ENCODE data around the gene KRTCAP3.

KRTCAP3 gene

DNA sequence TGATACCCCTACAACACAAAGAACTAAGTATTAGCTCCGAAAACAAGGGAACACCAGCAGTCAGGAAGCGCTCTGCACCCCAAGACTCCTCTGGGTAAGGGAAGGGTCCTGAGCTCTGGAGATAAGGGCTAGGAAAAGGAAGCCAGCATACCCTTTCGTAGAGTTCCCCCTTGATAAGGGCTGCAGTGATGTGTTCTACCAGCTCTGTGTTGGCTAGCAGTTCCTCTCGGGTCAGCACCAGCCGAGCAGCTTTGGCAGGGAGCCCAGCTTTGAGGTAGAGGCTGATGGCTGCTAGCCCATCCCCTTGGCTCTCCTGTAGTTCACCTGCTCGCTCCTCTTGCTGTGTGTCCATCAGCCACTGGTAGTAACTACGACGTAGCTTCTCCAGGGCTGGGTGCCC is 18.9 kb downstream of the KRTCAP3 start:
- TF ChIP-seq, protein P1, sequence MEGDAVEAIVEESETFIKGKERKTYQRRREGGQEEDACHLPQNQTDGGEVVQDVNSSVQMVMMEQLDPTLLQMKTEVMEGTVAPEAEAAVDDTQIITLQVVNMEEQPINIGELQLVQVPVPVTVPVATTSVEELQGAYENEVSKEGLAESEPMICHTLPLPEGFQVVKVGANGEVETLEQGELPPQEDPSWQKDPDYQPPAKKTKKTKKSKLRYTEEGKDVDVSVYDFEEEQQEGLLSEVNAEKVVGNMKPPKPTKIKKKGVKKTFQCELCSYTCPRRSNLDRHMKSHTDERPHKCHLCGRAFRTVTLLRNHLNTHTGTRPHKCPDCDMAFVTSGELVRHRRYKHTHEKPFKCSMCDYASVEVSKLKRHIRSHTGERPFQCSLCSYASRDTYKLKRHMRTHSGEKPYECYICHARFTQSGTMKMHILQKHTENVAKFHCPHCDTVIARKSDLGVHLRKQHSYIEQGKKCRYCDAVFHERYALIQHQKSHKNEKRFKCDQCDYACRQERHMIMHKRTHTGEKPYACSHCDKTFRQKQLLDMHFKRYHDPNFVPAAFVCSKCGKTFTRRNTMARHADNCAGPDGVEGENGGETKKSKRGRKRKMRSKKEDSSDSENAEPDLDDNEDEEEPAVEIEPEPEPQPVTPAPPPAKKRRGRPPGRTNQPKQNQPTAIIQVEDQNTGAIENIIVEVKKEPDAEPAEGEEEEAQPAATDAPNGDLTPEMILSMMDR (IDR thresholded peaks at IDR 0.05), result no peak
- Histone ChIP-seq H3K27ac (no peak overlapping the region), H3K4me3 (no peak overlapping the region)
- no peak for DNase-seq (ENCODE audit: low spot score)

DNA sequence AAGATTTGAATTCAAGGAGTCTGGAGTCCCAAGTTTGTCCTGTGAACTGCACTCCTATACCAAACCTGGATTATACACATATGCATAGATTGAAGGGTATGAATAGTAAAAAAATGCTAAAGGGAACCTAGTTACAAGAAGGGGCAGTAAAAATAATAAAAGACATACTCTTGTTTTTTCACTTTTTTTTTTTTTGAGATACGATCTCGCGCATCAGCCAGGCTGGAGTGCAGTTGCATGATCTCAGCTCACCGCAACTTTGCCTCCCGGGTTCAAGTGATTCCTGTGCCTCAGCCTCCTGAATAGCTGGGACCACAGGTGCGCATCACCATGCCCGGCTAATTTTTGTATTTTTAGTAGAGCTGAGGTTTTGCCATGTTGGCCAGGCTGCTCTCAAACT is 22.3 kb downstream of the KRTCAP3 start:
- no peak overlapping the region for H3K27ac ChIP-seq
- no peak overlapping the region for H3K4me3 ChIP-seq
- DNase-seq (ENCODE audit: low spot score), result no peak
- TF ChIP-seq, protein P1 (IDR thresholded peaks at IDR 0.05), result no peak

DNA sequence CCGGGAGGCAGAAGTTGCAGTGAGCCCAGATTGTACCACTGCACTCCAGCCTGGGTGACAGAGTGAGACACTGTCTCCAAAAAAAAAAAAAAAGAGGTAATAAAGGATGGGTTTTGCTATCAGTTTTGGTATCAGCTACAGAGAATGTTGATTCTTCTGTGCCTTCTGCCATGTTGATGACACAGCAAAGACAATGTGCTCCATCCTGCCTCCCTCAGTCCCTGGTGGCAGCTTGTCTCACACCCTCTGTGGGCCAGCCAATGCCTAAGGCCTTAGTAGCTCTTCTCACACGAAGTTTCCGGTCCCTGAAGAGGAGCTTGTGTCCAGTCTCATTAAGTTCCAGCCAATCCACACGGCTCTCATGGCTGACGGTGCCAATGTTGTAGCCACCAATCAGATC is 29.8 kb downstream of the KRTCAP3 start:
- TF ChIP-seq, protein P1 (IDR thresholded peaks at IDR 0.05), result no peak
- H3K4me3 ChIP-seq, result no peak overlapping the region
- H3K27ac ChIP-seq, result no peak overlapping the region
- no peak for DNase-seq (ENCODE audit: low spot score)

DNA sequence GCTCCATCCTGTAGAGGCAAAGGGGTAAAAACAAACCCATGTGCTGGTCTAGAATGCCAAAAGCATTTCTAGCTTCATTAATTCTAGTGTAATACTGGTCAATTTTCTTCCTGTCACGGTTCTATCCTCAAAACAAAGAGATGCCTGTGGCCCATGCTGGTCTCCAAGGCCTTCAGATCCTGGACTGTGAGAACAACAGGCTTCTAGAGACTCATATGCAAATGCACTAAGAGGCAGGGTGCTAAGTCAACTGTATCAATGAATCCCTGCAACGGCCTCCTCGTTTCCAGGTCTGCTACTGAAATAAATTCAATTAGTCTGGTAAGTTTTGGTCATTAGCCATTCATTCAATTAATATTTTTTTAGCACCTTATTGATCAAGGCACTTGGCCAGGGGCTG is 43.3 kb downstream of the KRTCAP3 start:
- DNase-seq (ENCODE audit: low spot score), result no peak
- Histone ChIP-seq H3K27ac (no peak overlapping the region), H3K4me3 (no peak overlapping the region)
- TF ChIP-seq, protein P1 (IDR thresholded peaks at IDR 0.05), result no peak

DNA sequence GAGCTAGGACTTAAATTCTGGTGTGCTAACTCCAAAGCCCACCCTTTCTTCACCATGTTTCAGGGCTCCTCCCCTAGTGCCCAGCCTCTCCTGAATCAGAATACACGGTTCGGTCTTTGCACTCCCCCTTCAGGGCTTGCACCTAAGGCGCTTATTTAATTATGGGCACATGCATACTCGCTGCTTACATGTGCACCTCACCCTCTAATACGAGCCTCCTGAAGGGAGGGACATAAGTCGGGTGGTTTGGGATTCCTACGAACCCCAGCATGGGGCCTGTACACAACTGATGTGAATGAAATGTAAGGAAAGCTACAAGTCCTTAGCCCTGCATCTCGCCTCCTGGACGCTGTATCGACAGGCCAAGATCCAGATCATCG is 46.9 kb downstream of the KRTCAP3 start:
- DNase-seq (ENCODE audit: low spot score), result no peak
- Histone ChIP-seq H3K27ac (peak overlapping the region; percentile 69 to 83), H3K4me3 (peak overlapping the region; percentile 87)
- TF ChIP-seq, protein P1 (IDR thresholded peaks at IDR 0.05), result no peak

DNA sequence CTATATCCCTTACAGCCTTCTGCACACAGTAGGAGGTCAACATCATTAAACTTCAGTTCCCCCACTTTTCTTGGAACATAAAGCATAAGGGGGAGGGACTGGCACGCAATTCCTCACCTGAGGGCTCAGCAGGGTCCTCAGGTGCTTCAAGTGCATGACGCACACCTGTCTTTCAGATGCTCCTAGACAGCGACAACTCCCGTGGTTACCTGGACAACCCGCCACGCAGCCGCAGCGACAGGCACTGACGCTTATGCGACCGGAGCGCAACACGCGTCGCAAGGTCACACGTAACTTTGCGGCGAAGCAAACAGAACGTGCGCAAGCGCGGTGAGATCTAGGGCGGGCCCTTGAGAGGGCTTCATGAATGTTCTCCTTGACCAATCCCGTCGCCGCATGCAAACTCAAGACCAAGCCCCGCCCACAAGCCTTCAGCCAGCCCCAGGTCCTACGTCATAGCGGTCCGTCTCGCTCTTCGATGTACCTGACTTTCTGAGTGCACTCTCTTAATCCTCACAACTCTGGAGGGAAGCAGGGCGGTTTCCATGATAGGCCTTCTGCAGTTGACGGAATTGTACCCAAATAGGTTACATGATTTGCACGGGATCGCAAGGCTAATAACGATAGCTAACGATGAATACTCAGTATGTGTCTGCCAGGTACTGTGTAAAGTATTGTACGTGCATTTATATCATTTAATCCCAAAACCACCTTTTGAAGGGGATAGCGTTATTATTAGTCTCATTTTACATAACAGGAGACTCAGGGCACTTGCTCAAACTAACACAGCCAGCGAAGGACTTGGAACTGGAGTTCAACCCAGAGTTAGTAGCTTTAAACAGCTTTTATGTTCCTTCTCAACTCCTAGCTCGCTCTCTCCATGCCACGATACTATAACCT is 47.6 kb downstream of the KRTCAP3 start, which contains the start of gene IFT172:
IFT172 (minus strand) TSS at position 246 of the 900 bp plus-strand sequence; CDS start at position 156, 90 bp downstream.
- peak; percentile 99 for DNase-seq (ENCODE audit: low spot score)
- H3K27ac ChIP-seq, result peak within 1 kb of the TSS; percentile 69 to 83
- peak within 1 kb of the TSS; percentile 87 for H3K4me3 ChIP-seq
- TF ChIP-seq, protein P1 (IDR thresholded peaks at IDR 0.05), result no peak

DNA sequence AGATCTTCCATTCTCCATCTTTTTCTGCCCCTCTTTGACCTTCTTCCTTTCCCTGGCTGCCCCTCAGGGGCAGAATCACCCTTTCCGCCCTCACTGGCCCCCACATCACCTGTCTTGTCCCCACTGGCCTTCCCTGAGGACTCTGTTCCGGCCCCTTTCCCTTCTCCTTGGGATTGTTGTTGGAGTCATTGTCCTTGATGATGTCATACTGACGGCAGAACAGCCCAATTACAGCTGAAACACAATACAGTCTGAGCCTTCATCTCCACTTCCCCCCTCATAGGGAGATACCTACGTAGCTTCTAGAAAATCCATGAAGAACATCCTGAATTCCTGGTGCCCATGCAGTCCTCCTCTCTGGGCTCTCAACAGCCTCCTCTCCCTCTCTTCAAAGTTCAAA is 50.4 kb downstream of the KRTCAP3 start:
- Histone ChIP-seq H3K27ac (no peak overlapping the region), H3K4me3 (no peak overlapping the region)
- TF ChIP-seq, protein P1 (IDR thresholded peaks at IDR 0.05), result no peak
- DNase-seq (ENCODE audit: low spot score), result no peak

Data from coronary artery (tissue), 2 donors.